Occipital lobe (tissue), 2 donors: ENCODE results near the gene R3HDM4. TPM values are rescaled to one million over a fixed set of nuclear protein-coding genes. Genes with fewer than 3 reads are reported as not detected.
A peak's percentile ranks its signal among the peaks of the same experiment; 100 is the strongest.

Experiments used
- DNase-seq: peaks from one replicate; lab custom pipeline; 2025; lab: John Stamatoyannopoulos, UW
- total RNA-seq: library from RNA; depleted of rRNA; stranded (reverse); fragments of >200 nt; gene quantifications from one replicate; pipeline ENCODE4 v1.2.3, GENCODE V29; 2014

The R3HDM4 gene
- total RNA-seq, 1 donor from 2014 or later = 31.4 TPM

- DNase-seq = no peak
Observed at GRCh38 chr19:932648-933552, 19.9 kb upstream of the R3HDM4 start.

GRCh38 chr19:931860-932647 is 19.0 kb upstream of the R3HDM4 start:
- DNase-seq = no peak

- DNase-seq = no peak
Observed at GRCh38 chr19:929891-930258, 16.9 kb upstream of the R3HDM4 start.

- no peak for DNase-seq
Observed at GRCh38 chr19:929203-929890, 16.3 kb upstream of the R3HDM4 start.

- DNase-seq = no peak
Observed at GRCh38 chr19:928471-929202, 15.6 kb upstream of the R3HDM4 start.

GRCh38 chr19:927780-928401 is 14.9 kb upstream of the R3HDM4 start:
- no peak for DNase-seq

GRCh38 chr19:927351-927779 is 14.3 kb upstream of the R3HDM4 start:
- DNase-seq = no peak

- DNase-seq = no peak
Observed at GRCh38 chr19:926589-927350, 13.8 kb upstream of the R3HDM4 start.

GRCh38 chr19:926323-926588 is 13.2 kb upstream of the R3HDM4 start:
- no peak for DNase-seq

GRCh38 chr19:925526-926322 is 12.7 kb upstream of the R3HDM4 start, which contains the start of gene ARID3A:
ARID3A (plus strand) TSS chr19:926035; CDS start chr19:929529, 3,494 bp downstream.
- DNase-seq = peak; percentile 55

- DNase-seq = no peak
Observed at GRCh38 chr19:925087-925525, 12.1 kb upstream of the R3HDM4 start.

GRCh38 chr19:924553-925086 is 11.6 kb upstream of the R3HDM4 start:
- no peak for DNase-seq

GRCh38 chr19:920051-920864 is 7.2 kb upstream of the R3HDM4 start:
- no peak for DNase-seq

- no peak for DNase-seq
Observed at GRCh38 chr19:919199-920050, 6.4 kb upstream of the R3HDM4 start.

GRCh38 chr19:918481-919198 is 5.6 kb upstream of the R3HDM4 start:
- no peak for DNase-seq

GRCh38 chr19:918152-918437 is 5.1 kb upstream of the R3HDM4 start:
- DNase-seq = no peak
